Smooth muscle cell of the umbilical artery (primary cell): ENCODE measurements around the gene IL4. TPM values are rescaled to one million over a fixed set of nuclear protein-coding genes. Genes with fewer than 3 reads are reported as not detected.

Source experiments
- total RNA-seq: library from RNA; depleted of rRNA; stranded (reverse); fragments of >200 nt; gene quantifications from 2 replicates; pipeline ENCODE4 v1.2.3, GENCODE V29; 2014

IL4 gene
- total RNA-seq: not detected in 2 replicates

GRCh38 chr5:132673939-132674630, at the start of gene IL4:
Gene IL4 (plus strand): TSS chr5:132673989. CDS start chr5:132674051, 62 bp downstream.

GRCh38 chr5:132657676-132658380, 16.0 kb upstream of the IL4 start, which contains the start of gene IL13:
Gene IL13 (plus strand): TSS chr5:132658173. CDS start chr5:132658187, 14 bp downstream.

Other genes with a start within 250 kb of the IL4 start
- 12.1 and 17.5 TPM in 2 replicates for gene IRF1, start 183.2 kb upstream of the IL4 start, total RNA-seq
- gene IL5, start 130.5 kb upstream of the IL4 start, total RNA-seq: not detected in 2 replicates
- gene RAD50, start 117.0 kb upstream of the IL4 start, total RNA-seq: 23.2 and 38.6 TPM in 2 replicates
- not detected in 2 replicates for gene IL13, start 15.8 kb upstream of the IL4 start, total RNA-seq
- 15.7 and 16.9 TPM in 2 replicates for gene KIF3A, start 63.6 kb downstream of the IL4 start, total RNA-seq
- not detected in 2 replicates for gene CCNI2, start 73.4 kb downstream of the IL4 start, total RNA-seq
- 48.7 and 67.4 TPM in 2 replicates for gene SEPTIN8, start 103.2 kb downstream of the IL4 start, total RNA-seq
- gene SOWAHA, start 139.3 kb downstream of the IL4 start, total RNA-seq: not detected in 2 replicates
- gene SHROOM1, start 156.7 kb downstream of the IL4 start, total RNA-seq: 1.8 and 2.1 TPM in 2 replicates
- under 0.01 and 0.09 TPM in 2 replicates for gene GDF9, start 192.5 kb downstream of the IL4 start, total RNA-seq
- gene UQCRQ, start 192.7 kb downstream of the IL4 start, total RNA-seq: 43.6 and 105 TPM in 2 replicates
- 0.18 and 0.30 TPM in 2 replicates for gene LEAP2, start 199.7 kb downstream of the IL4 start, total RNA-seq